Smooth muscle cell (in vitro differentiated cells): ENCODE measurements around the gene SHH. TPM values are rescaled to one million over a fixed set of nuclear protein-coding genes. Genes with fewer than 3 reads are reported as not detected.

ENCODE experiments used
- DNase-seq: peaks from one replicate; lab custom pipeline; 2025; ENCODE audit not compliant: unreplicated experiment; lab: John Stamatoyannopoulos, UW
- H2AFZ ChIP-seq: fragments of 200-600 bp; sonication (generic); 2 replicates; pipeline ENCODE4 v1.6.0; 2016; ENCODE audit warnings: antibody characterized with exemption, low read depth, mild to moderate bottlenecking
- H3F3A ChIP-seq: fragments of 200-600 bp; sonication (generic); 2 replicates; pipeline ENCODE4 v1.6.0; 2017; ENCODE audit warnings: antibody characterized with exemption, low read depth
- H3K27ac ChIP-seq: fragments of 200-600 bp; sonication (generic); 2 replicates; pipeline ENCODE4 v1.5.1; 2016; ENCODE audit warnings: low read depth, mild to moderate bottlenecking
- H3K27me3 ChIP-seq: fragments of 200-600 bp; sonication (generic); 2 replicates; pipeline ENCODE4 v1.6.1; 2016; ENCODE audit warnings: low read depth, mild to moderate bottlenecking
- H3K36me3 ChIP-seq: fragments of 200-600 bp; sonication (generic); 2 replicates; pipeline ENCODE4 v1.5.1; 2016; ENCODE audit warnings: low read depth
- H3K4me1 ChIP-seq: fragments of 200-600 bp; sonication (generic); 2 replicates; pipeline ENCODE4 v1.5.1; 2016; ENCODE audit warnings: low read depth
- H3K4me2 ChIP-seq: fragments of 200-600 bp; sonication (generic); 2 replicates; pipeline ENCODE4 v1.6.0; 2016; ENCODE audit warnings: mild to moderate bottlenecking
- H3K4me3 ChIP-seq: fragments of 200-600 bp; sonication (generic); 2 replicates; pipeline ENCODE4 v1.5.1; 2016; ENCODE audit warnings: mild to moderate bottlenecking
- H3K79me2 ChIP-seq: fragments of 200-600 bp; sonication (generic); 2 replicates; pipeline ENCODE4 v1.6.0; 2016; ENCODE audit warnings: low read depth, mild to moderate bottlenecking
- H3K9ac ChIP-seq: fragments of 200-600 bp; sonication (generic); 2 replicates; pipeline ENCODE4 v1.6.0; 2016; ENCODE audit warnings: low read depth
- H3K9me3 ChIP-seq: fragments of 200-600 bp; sonication (generic); replicated peaks from 2 replicates; pipeline ENCODE4 v1.5.1; 2016; ENCODE audit warnings: low read depth
- H4K20me1 ChIP-seq: fragments of 200-600 bp; sonication (generic); 2 replicates; pipeline ENCODE4 v1.6.0; 2016; ENCODE audit warnings: low read depth
- WGBS: methylation state at CpG from one replicate; pipeline ENCODE4 v1.1.7; 2016; ENCODE audit warnings: low lambda C conversion rate; 5-methylcytosine and 5-hydroxymethylcytosine counted together
- polyA plus RNA-seq: library from polyadenylated mRNA; unstranded; fragments of >200 nt; fragmentation: Nextera tagmentation; extraction: Ambion mirVana; gene quantifications from 2 replicates; pipeline ENCODE4 v1.2.1, GENCODE V29; 2016
- total RNA-seq: library from RNA; depleted of rRNA; stranded (reverse); fragments of >200 nt; gene quantifications from 2 replicates; pipeline ENCODE4 v1.2.3, GENCODE V29; 2014
- TF ChIP-seq, protein P1 (sequence below): fragments of 200-600 bp; sonication (generic); IDR thresholded peaks from 2 replicates; pipeline ENCODE4 v1.5.1; 2017; ENCODE audit warnings: borderline replicate concordance, mild to moderate bottlenecking, antibody characterized with exemption; ENCODE audit not compliant: insufficient read depth, poor library complexity, severe bottlenecking

Gene SHH
- total and polyA plus RNA-seq, 2 experiments from 2014 or later: not detected

GRCh38 chr7:155780884-155781283, 31.4 kb downstream of the SHH start:
- Histone ChIP-seq H4K20me1 (peaks cover 24% of the 10 kb centered on the region), H2AFZ (no peak overlapping the region), H3K4me1 (no peaks in the 10 kb centered on the region), H3K4me3 (no peak overlapping the region), H3K27me3 (no peaks in the 10 kb centered on the region), H3K9ac (no peak overlapping the region), H3K27ac (no peak overlapping the region), H3K4me2 (no peak overlapping the region), H3F3A (peaks cover under 1% of the 10 kb centered on the region), H3K36me3 (no peaks in the 10 kb centered on the region), H3K79me2 (no peaks in the 10 kb centered on the region), H3K9me3 (no peaks in the 10 kb centered on the region)
- no peak for DNase-seq
- WGBS: 96% methylated on average over 24 of the region's 24 CpGs
- TF ChIP-seq, protein P1, sequence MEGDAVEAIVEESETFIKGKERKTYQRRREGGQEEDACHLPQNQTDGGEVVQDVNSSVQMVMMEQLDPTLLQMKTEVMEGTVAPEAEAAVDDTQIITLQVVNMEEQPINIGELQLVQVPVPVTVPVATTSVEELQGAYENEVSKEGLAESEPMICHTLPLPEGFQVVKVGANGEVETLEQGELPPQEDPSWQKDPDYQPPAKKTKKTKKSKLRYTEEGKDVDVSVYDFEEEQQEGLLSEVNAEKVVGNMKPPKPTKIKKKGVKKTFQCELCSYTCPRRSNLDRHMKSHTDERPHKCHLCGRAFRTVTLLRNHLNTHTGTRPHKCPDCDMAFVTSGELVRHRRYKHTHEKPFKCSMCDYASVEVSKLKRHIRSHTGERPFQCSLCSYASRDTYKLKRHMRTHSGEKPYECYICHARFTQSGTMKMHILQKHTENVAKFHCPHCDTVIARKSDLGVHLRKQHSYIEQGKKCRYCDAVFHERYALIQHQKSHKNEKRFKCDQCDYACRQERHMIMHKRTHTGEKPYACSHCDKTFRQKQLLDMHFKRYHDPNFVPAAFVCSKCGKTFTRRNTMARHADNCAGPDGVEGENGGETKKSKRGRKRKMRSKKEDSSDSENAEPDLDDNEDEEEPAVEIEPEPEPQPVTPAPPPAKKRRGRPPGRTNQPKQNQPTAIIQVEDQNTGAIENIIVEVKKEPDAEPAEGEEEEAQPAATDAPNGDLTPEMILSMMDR: no peak

DNA sequence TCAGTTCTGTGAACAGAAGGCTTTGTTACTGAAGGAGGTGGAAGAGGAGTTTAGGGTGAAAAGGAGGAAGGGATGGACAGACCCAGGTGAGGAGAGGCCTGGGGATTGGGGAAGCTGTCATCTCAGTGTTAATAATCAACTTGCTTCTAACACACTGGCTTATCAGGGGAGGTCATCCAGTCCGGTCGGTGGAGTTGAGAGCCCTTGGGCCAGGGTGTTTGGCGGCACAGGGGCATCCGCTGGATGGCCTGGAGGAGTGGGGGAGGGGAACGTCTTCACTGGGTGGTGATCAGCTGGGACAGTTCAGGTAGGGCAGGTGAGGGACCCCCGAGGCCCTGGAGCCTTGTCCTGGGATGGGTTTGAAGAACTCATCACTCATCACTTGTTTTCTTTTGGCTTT, 33.9 kb downstream of the SHH start:
- Histone ChIP-seq H3K36me3 (no peaks in the 10 kb centered on the region), H3K9me3 (no peaks in the 10 kb centered on the region), H3K9ac (no peak overlapping the region), H3K4me1 (no peaks in the 10 kb centered on the region), H3F3A (no peaks in the 10 kb centered on the region), H3K4me2 (no peak overlapping the region), H3K4me3 (no peak overlapping the region), H3K27ac (no peak overlapping the region), H3K79me2 (no peaks in the 10 kb centered on the region), H4K20me1 (peaks cover 32% of the 10 kb centered on the region), H2AFZ (no peak overlapping the region), H3K27me3 (no peaks in the 10 kb centered on the region)
- 92% methylated on average over 6 of the region's 6 CpGs for WGBS
- TF ChIP-seq, protein P1: no peak
- DNase-seq: no peak

GRCh38 chr7:155776606-155777005, 35.7 kb downstream of the SHH start:
- WGBS: 94% methylated on average over 8 of the region's 8 CpGs
- Histone ChIP-seq H4K20me1 (peaks cover 42% of the 10 kb centered on the region), H3K79me2 (no peaks in the 10 kb centered on the region)

DNA sequence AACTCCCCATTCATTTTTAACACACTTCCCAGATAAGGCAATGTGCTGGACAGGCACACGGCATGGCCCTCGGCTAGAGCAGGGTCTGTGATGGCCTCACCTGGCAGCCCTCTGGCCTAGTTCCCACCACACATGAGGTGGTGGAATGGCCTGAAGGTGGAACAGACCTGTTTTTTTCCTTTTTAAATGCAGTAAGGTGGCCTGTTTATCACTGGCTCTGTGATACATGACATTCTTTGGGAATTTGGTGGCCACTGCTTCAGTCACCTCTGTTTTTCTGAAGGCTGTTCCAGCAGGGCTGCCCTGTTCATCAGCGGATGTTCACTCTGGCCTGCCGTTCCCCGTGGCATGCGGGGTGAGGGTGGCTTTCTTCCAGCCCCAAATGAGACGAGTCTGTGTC, 36.6 kb downstream of the SHH start:
- H3K4me3 ChIP-seq: no peak overlapping the region
- no peak overlapping the region for H2AFZ ChIP-seq
- H3K4me2 ChIP-seq: no peak overlapping the region
- H3K27ac ChIP-seq: no peak overlapping the region
- no peaks in the 10 kb centered on the region for H3K79me2 ChIP-seq
- H3K9ac ChIP-seq: no peak overlapping the region
- no peaks in the 10 kb centered on the region for H3F3A ChIP-seq
- H3K27me3 ChIP-seq: no peaks in the 10 kb centered on the region
- H3K36me3 ChIP-seq: no peaks in the 10 kb centered on the region
- peaks cover 45% of the 10 kb centered on the region for H4K20me1 ChIP-seq
- DNase-seq: no peak
- H3K4me1 ChIP-seq: no peaks in the 10 kb centered on the region
- no peaks in the 10 kb centered on the region for H3K9me3 ChIP-seq
- 97% methylated on average over 7 of the region's 7 CpGs for WGBS
- TF ChIP-seq, protein P1: no peak

More at GRCh38 chr7:155776606-155777005, 35.7 kb downstream of the SHH start:
- no peak for DNase-seq
- H3K27ac ChIP-seq: no peak overlapping the region
- no peaks in the 10 kb centered on the region for H3K27me3 ChIP-seq
- TF ChIP-seq, protein P1: no peak
- no peaks in the 10 kb centered on the region for H3K4me1 ChIP-seq
- no peak overlapping the region for H2AFZ ChIP-seq
- H3K4me3 ChIP-seq: no peak overlapping the region
- H3F3A ChIP-seq: no peaks in the 10 kb centered on the region
- no peak overlapping the region for H3K4me2 ChIP-seq
- H3K9ac ChIP-seq: no peak overlapping the region
- H3K9me3 ChIP-seq: no peaks in the 10 kb centered on the region
- no peaks in the 10 kb centered on the region for H3K36me3 ChIP-seq
